Fibroblast of pulmonary artery (primary cell): ENCODE measurements around the gene PCSK1N.
"Not testable (repeated sequence)": the region's sequence is repeated elsewhere in the genome, so short reads cannot be mapped to it uniquely, and the experiment has no call there.

Experiments
- DNase-seq: peaks from one replicate; pipeline ENCODE4 v3.0.0-alpha.2; 2010; ENCODE audit warnings: low read depth
- H3K4me3 ChIP-seq: replicated peaks from 2 replicates; pipeline ENCODE4 v1.5.1; 2011; ENCODE audit warnings: low read depth, mild to moderate bottlenecking, control low read depth, low read length, moderate library complexity
- CTCF ChIP-seq: IDR thresholded peaks from 2 replicates; pipeline ENCODE4 v1.5.1; 2011; ENCODE audit warnings: mild to moderate bottlenecking, control low read depth, low read length, inconsistent platforms; ENCODE audit errors: missing control alignments

The PCSK1N gene

GRCh38 chrX:48829016-48829735 is 6.2 kb downstream of the PCSK1N start:
- no peak for TF ChIP-seq CTCF
- DNase-seq = no peak
- no peak overlapping the region for H3K4me3 ChIP-seq

- no peak for DNase-seq
- H3K4me3 ChIP-seq = no peak overlapping the region
- no peak for TF ChIP-seq CTCF
Observed at GRCh38 chrX:48827654-48827968, 7.8 kb downstream of the PCSK1N start.

- no peak overlapping the region for H3K4me3 ChIP-seq
- DNase-seq = no peak
- TF ChIP-seq CTCF = no peak
Observed at GRCh38 chrX:48826876-48827653, 8.3 kb downstream of the PCSK1N start.

GRCh38 chrX:48826135-48826875 is 9.1 kb downstream of the PCSK1N start, which contains the start of gene ERAS:
ERAS (plus strand) TSS chrX:48826513; CDS start chrX:48829124, 2,611 bp downstream.
- DNase-seq = no peak
- TF ChIP-seq CTCF = no peak
- H3K4me3 ChIP-seq = no peak within 1 kb of the TSS

GRCh38 chrX:48824066-48824465 is 11.3 kb downstream of the PCSK1N start:
- DNase-seq = no peak
- H3K4me3 ChIP-seq = no peak overlapping the region
- no peak for TF ChIP-seq CTCF

- TF ChIP-seq CTCF = no peak
Observed at GRCh38 chrX:48823053-48823452, 12.4 kb downstream of the PCSK1N start.

GRCh38 chrX:48819394-48819793 is 16.0 kb downstream of the PCSK1N start:
- not testable (repeated sequence) for DNase-seq, H3K4me3 ChIP-seq

More at GRCh38 chrX:48823053-48823452, 12.4 kb downstream of the PCSK1N start:
- no peak overlapping the region for H3K4me3 ChIP-seq
- no peak for DNase-seq
